K562 (cell line): ENCODE data around the gene HTR2B. TPM values are rescaled to one million over a fixed set of nuclear protein-coding genes. Genes with fewer than 3 reads are reported as not detected.

ENCODE experiments used
- ATAC-seq: fragments of 200-7000 bp; cut with Tn5 transposase; 3 replicates; pipeline ENCODE4 v1.9.1; 2020; ENCODE audit warnings: moderate library complexity
- BruUV-seq: library from RNA; stranded (reverse); fragments of 400-500 nt; replicated peaks from 2 replicates; lab custom pipeline; 2021; lab: Mats Ljungman, UMichigan
- CTCF ChIA-PET: fragments of 300-600 bp; formaldehyde crosslinking; extraction: SDS; loops from one replicate; lab custom pipeline; 2021; ENCODE audit warnings: low intra/inter-chr PET ratio; lab: Yijun Ruan, JAX
- POLR2A ChIA-PET: fragments of 300-600, 350-650 bp; sonication (Branson Sonifier 250); formaldehyde crosslinking; extraction: SDS; loops from one replicate; lab custom pipeline; 2021; ENCODE audit warnings: antibody characterized with exemption, inconsistent platforms; lab: Yijun Ruan, JAX
- DNase-seq, 4 experiments: peaks; one replicate each; pipeline versions ENCODE4 v3.0.0 to v3.0.0-alpha.2; 2011 to 2018; ENCODE audit warnings: low spot score in 3 of 4, mixed read lengths in 3 of 4; ENCODE audit errors: extremely low read depth in 1 of 4
- FAIRE-seq: peaks from 2 replicates; lab custom pipeline; 2011; peaks lifted over from hg19 to GRCh38; lab: Jason Lieb, UNC
- H2AFZ ChIP-seq: 2 replicates; pipeline ENCODE4 v1.6.0; 2011; ENCODE audit warnings: low read depth, low read length, control low read depth, inconsistent platforms
- H3K27ac ChIP-seq: fragments of 200-600 bp; 3 replicates; pipeline ENCODE4 v1.8.0; 2011; ENCODE audit warnings: low read depth, mild to moderate bottlenecking, control low read depth, inconsistent platforms, low read length, moderate library complexity, mixed read lengths; ENCODE audit errors: extremely low read depth
- H3K27me3 ChIP-seq, 2 experiments: fragments of 300-600 bp in 1 of 2; 2 replicates in 1 of 2; 3 replicates in 1 of 2; pipeline versions ENCODE4 v1.6.0 to v1.8.0; 2011; ENCODE audit warnings: inconsistent platforms in 2 of 2, low read length in 2 of 2, mild to moderate bottlenecking in 1 of 2, mixed read lengths in 1 of 2, moderate library complexity in 1 of 2; ENCODE audit not compliant: control insufficient read depth in 2 of 2, insufficient read depth in 2 of 2
- H3K36me3 ChIP-seq: fragments of 300-600 bp; 3 replicates; pipeline ENCODE4 v1.8.0; 2011; ENCODE audit warnings: mild to moderate bottlenecking, low read length, inconsistent platforms; ENCODE audit not compliant: control insufficient read depth, insufficient read depth
- H3K4me1 ChIP-seq, 2 experiments: fragments of 200-600 bp in 1 of 2; replicated peaks in 1 of 2; 2 replicates in 1 of 2; 3 replicates in 1 of 2; pipeline versions ENCODE4 v1.5.1 to v1.8.0; 2011; ENCODE audit warnings: inconsistent platforms in 2 of 2, low read length in 2 of 2, mild to moderate bottlenecking in 1 of 2, mixed read lengths in 1 of 2, moderate library complexity in 1 of 2; ENCODE audit not compliant: control insufficient read depth in 2 of 2, insufficient read depth in 2 of 2
- H3K4me2 ChIP-seq: 2 replicates; pipeline ENCODE4 v1.6.1; 2011; ENCODE audit warnings: low read length, control low read depth, inconsistent platforms, mixed read lengths; ENCODE audit not compliant: insufficient read depth
- H3K4me3 ChIP-seq: fragments of 200-600 bp; sonication (generic), shearing (Covaris generic); 2 replicates; pipeline ENCODE4 v1.5.1; 2016; ENCODE audit warnings: control low read depth, inconsistent platforms
- H3K79me2 ChIP-seq: fragments of 200-600 bp; 3 replicates; pipeline ENCODE4 v1.8.0; 2011; ENCODE audit warnings: low read length, inconsistent platforms; ENCODE audit not compliant: control insufficient read depth, insufficient read depth
- H3K9ac ChIP-seq, 2 experiments: 2 replicates each; pipeline versions ENCODE4 v1.6.0 to v1.6.1; 2011; ENCODE audit warnings: low read depth in 2 of 2, low read length in 2 of 2, control low read depth in 1 of 2, inconsistent platforms in 1 of 2, mild to moderate bottlenecking in 1 of 2, mixed read lengths in 1 of 2; ENCODE audit not compliant: insufficient read depth in 1 of 2
- H3K9me1 ChIP-seq: one replicate; pipeline ENCODE4 v1.6.0; 2011; ENCODE audit warnings: inconsistent platforms, mild to moderate bottlenecking, low read length, moderate library complexity; ENCODE audit not compliant: control insufficient read depth, insufficient read depth
- H3K9me3 ChIP-seq: replicated peaks from 2 replicates; pipeline ENCODE4 v1.5.1; 2011; ENCODE audit warnings: low read depth, low read length, inconsistent platforms; ENCODE audit not compliant: control insufficient read depth, insufficient read depth
- H4K20me1 ChIP-seq: replicated peaks from 2 replicates; pipeline ENCODE4 v1.6.1; 2011; ENCODE audit warnings: low read length, inconsistent platforms, mixed read lengths; ENCODE audit not compliant: control insufficient read depth, insufficient read depth
- ARID1B ChIP-seq: fragments of 450-650 bp; IDR thresholded peaks from 2 replicates; pipeline ENCODE4 v1.6.1; 2016; ENCODE audit warnings: antibody characterized with exemption, mild to moderate bottlenecking, inconsistent platforms
- BCOR ChIP-seq: fragments of 450-650 bp; IDR thresholded peaks from 2 replicates; pipeline ENCODE4 v1.6.1; 2016
- CBFA2T3 ChIP-seq: fragments of 450-650 bp; IDR thresholded peaks from 2 replicates; pipeline ENCODE4 v1.6.1; 2017
- DACH1 ChIP-seq: fragments of 450-650 bp; IDR thresholded peaks from 2 replicates; pipeline ENCODE4 v1.6.1; 2018; ENCODE audit not compliant: partially characterized antibody
- EP300 ChIP-seq: IDR thresholded peaks from 2 replicates; pipeline ENCODE4 v1.6.1; 2012; ENCODE audit warnings: low read length, improper control_type of control experiment
- FOS ChIP-seq: IDR thresholded peaks from 3 replicates; pipeline ENCODE4 v1.6.1; 2011; ENCODE audit not compliant: insufficient read length; ENCODE audit errors: extremely low read depth
- FOSL1 ChIP-seq: fragments of 200-800 bp; sonication (Bioruptor generic); conservative IDR thresholded peaks from 2 replicates; pipeline ENCODE4 v1.6.1; 2016; ENCODE audit warnings: missing genetic modification characterization, missing compliant biosample characterization
- GATA2 ChIP-seq: sonication (generic); formaldehyde crosslinking; IDR thresholded peaks from 2 replicates; pipeline ENCODE4 v1.4.0; 2020; ENCODE audit warnings: mild to moderate bottlenecking, missing genetic modification reagents
- HEY1 ChIP-seq: fragments of 250-450 bp; sonication (Bioruptor Pico); IDR thresholded peaks from 2 replicates; pipeline ENCODE4 v1.5.0; 2020; ENCODE audit warnings: mild to moderate bottlenecking, moderate library complexity, borderline replicate concordance
- IRF2 ChIP-seq: sonication (generic); formaldehyde crosslinking; IDR thresholded peaks from 2 replicates; pipeline ENCODE4 v1.8.1; 2022; ENCODE audit warnings: mild to moderate bottlenecking, missing genetic modification reagents
- JUN ChIP-seq, 2 experiments: sonication (generic) in 1 of 2; formaldehyde crosslinking in 1 of 2; IDR thresholded peaks; 2 replicates each; pipeline versions ENCODE4 v1.6.1 to v1.8.0; 2012 to 2022; ENCODE audit warnings: borderline replicate concordance in 2 of 2, mild to moderate bottlenecking in 2 of 2, improper control_type of control experiment in 1 of 2, low read depth in 1 of 2, low read length in 1 of 2, missing genetic modification reagents in 1 of 2
- JUND ChIP-seq, 2 experiments: IDR thresholded peaks; 2 replicates in 1 of 2; 3 replicates in 1 of 2; pipeline ENCODE4 v1.6.1; 2011; ENCODE audit warnings: borderline replicate concordance in 2 of 2, low read depth in 2 of 2, low read length in 2 of 2, improper control_type of control experiment in 1 of 2, missing biosample characterization in 1 of 2, missing genetic modification characterization in 1 of 2, missing genetic modification reagents in 1 of 2
- NUFIP1 ChIP-seq: fragments of 450-650 bp; IDR thresholded peaks from 2 replicates; pipeline ENCODE4 v1.6.1; 2018; ENCODE audit not compliant: partially characterized antibody
- RBM34 ChIP-seq: fragments of 200-400 bp; formaldehyde crosslinking; IDR thresholded peaks from 2 replicates; pipeline ENCODE4 v1.6.1; 2018; ENCODE audit warnings: low read length, borderline replicate concordance; ENCODE audit not compliant: insufficient read depth
- SMARCA4 ChIP-seq: fragments of 450-650 bp; IDR thresholded peaks from 2 replicates; pipeline ENCODE4 v1.6.1; 2016
- SMARCC2 ChIP-seq: fragments of 450-650 bp; IDR thresholded peaks from 2 replicates; pipeline ENCODE4 v1.6.1; 2017; ENCODE audit warnings: antibody characterized with exemption, moderate library complexity, mild to moderate bottlenecking, low read depth
- SOX6 ChIP-seq: fragments of 450-650 bp; IDR thresholded peaks from 2 replicates; pipeline ENCODE4 v1.6.1; 2014; ENCODE audit warnings: mild to moderate bottlenecking
- TEAD4 ChIP-seq, 2 experiments: sonication (generic) in 1 of 2; formaldehyde crosslinking in 1 of 2; IDR thresholded peaks; 2 replicates each; pipeline versions ENCODE4 v1.6.1 to v1.8.0; 2012 to 2022; ENCODE audit warnings: borderline replicate concordance in 1 of 2, inconsistent platforms in 1 of 2, low read length in 1 of 2, mild to moderate bottlenecking in 1 of 2, missing genetic modification reagents in 1 of 2
- ZNF316 ChIP-seq: fragments of 450-650 bp; IDR thresholded peaks from 2 replicates; pipeline ENCODE4 v1.6.1; 2016
- WGBS: fragments of 100-300 bp; shearing (Covaris generic); methylation state at CpG from one replicate; pipeline ENCODE4 v1.1.6; 2016; ENCODE audit warnings: low coverage, mixed read lengths; ENCODE audit not compliant: insufficient coverage; ENCODE audit errors: missing lambda C conversion rate; 5-methylcytosine and 5-hydroxymethylcytosine counted together
- in situ Hi-C: fragments of 300-500 bp; cut with MboI; formaldehyde crosslinking; loops from 4 replicates; pipeline ENCODE4 v1.15.0; 2018; ENCODE audit warnings: inconsistent platforms, mixed read lengths
- intact Hi-C: fragments of 100-400 bp; cut with micrococcal nuclease; formaldehyde crosslinking; loops from 2 replicates; pipeline ENCODE4 v1.14.2; 2022
- polyA plus RNA-seq, 8 experiments: library from polyadenylated mRNA; depleted of rRNA in 4 of 8; stranded (reverse) in 5 of 8; unstranded in 3 of 8; fragments of >200 nt; fragmentation: Nextera tagmentation in 2 of 8; fragmentation: Illumina TruSeq in 1 of 8; extraction: Ambion mirVana in 2 of 8; extraction: Trizol in 1 of 8; gene quantifications; 2 replicates each; pipeline versions ENCODE4 v1.2.1 to v1.2.3, GENCODE V29; 2011 to 2014; ENCODE audit warnings: inconsistent platforms in 1 of 8, missing spikeins in 1 of 8
- total RNA-seq, 7 experiments: library from RNA; depleted of rRNA in 6 of 7; stranded (reverse); fragments of >200 nt in 6 of 7; fragmentation: Illumina TruSeq in 2 of 7; extraction: Trizol in 2 of 7; gene quantifications; 2 replicates each; pipeline versions ENCODE4 v1.2.1 to v1.2.3, GENCODE V29; 2011 to 2021; ENCODE audit warnings: low replicate concordance in 1 of 7
- TF ChIP-seq, protein P1 (sequence below): IDR thresholded peaks from 2 replicates; pipeline ENCODE4 v1.6.1; 2011; ENCODE audit not compliant: insufficient read length; ENCODE audit errors: extremely low read depth
- TF ChIP-seq, protein P2 (sequence below): fragments of 250-450 bp; sonication (Bioruptor Pico); IDR thresholded peaks from 2 replicates; pipeline ENCODE4 v1.4.0; 2020; ENCODE audit warnings: mild to moderate bottlenecking, moderate library complexity

The HTR2B gene
- total and polyA plus RNA-seq, 9 of the 15 experiments (the other 6 are each of a cell fraction or from before 2014, with no cell fraction given), result not detected

DNA sequence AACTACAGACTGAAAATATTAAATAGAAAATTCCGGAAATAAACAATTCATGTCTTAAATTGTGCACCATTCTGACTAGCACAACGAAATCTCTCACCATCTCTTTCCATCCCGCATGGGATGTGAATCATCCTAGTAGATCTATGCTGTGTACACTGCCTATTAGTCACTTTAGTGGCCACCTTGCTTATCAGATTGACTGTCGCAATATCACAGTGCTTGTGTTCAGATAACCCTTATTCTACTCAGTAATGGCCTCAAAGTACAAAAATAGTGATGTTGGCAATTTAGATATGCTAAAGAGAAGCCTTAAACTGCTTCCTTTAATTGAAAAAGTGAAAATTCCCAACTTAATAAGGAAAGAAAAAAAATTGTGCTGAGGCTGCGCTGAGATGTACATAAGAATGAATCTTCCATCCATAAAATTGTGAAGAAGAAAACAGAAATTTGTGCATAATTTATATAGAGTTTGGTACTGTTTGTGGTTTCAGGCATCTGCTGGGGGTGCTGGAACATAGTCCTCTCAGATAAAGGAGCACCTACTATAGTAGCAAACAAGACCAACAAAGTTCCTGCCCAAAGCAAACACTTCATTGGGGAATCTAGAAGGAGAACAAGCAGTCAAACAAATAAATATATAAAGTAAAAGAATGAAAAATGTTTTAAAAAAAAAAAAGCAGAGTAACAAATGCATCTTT lies 56.2 kb downstream of the HTR2B start:
- Histone ChIP-seq H2AFZ (no peak overlapping the region), H3K36me3 (peaks cover 93% of the 10 kb centered on the region), H3K4me3 (no peak overlapping the region), H4K20me1 (no peaks in the 10 kb centered on the region), H3K4me1 (peaks cover 0 to 5% of the 10 kb centered on the region in 2 experiments; a peak in 1 of 5 replicates), H3K27ac (no peak overlapping the region), H3K9me1 (no peaks in the 10 kb centered on the region), H3K27me3 (no peaks in the 10 kb centered on the region), H3K9me3 (no peaks in the 10 kb centered on the region), H3K79me2 (no peaks in the 10 kb centered on the region; the same call in 2 of the 3 replicates), H3K4me2 (no peak overlapping the region), H3K9ac (no peak overlapping the region)
- in situ Hi-C loops, result no loop called here
- DNase-seq (peak in 3 of 4 experiments; percentile 10 to 17 (median 16)), ATAC-seq (0 out of 3 replicates have a peak, but pooled peaks have one; percentile 22), FAIRE-seq (no peak)
- 48% methylated on average over 5 of the region's 5 CpGs for WGBS
- no TSS peak for BruUV-seq
- intact Hi-C loops, result loop anchor here (5.0 kb wide), 1 partner anchor 444 kb away; no protein-coding TSS in a partner anchor
- POLR2A ChIA-PET, result interaction anchor here (0.7 kb wide), 1 partner anchor 12 kb away, joined by 3 read pairs; the partner anchor contains the start of gene PSMD1
- CTCF ChIA-PET, result no interaction called here
- no peak for TF ChIP-seq HEY1 (CRISPR knock-in tag)
- no peak for TF ChIP-seq GATA2 (CRISPR knock-in tag)
- TF ChIP-seq NUFIP1, result no peak
- no peak for TF ChIP-seq RBM34
- TF ChIP-seq FOS, result peak; percentile 32
- peak; percentile 75; the same call in 1 of the 2 replicates for TF ChIP-seq JUND (IDR thresholded peaks at IDR 0.05; ENCODE audit: borderline replicate concordance, low read depth, low read length)
- TF ChIP-seq JUND (tag; IDR thresholded peaks at IDR 0.05; ENCODE audit: borderline replicate concordance, low read depth, low read length), result peak; percentile 56; the same call in 1 of the 3 replicates
- peak; percentile 47; the same call in 1 of the 2 replicates for TF ChIP-seq SMARCC2
- TF ChIP-seq ZNF316, result 0 out of 2 replicates have a peak, but pooled peaks have one; percentile 8
- peak; percentile 39 for TF ChIP-seq DACH1
- TF ChIP-seq, protein P1, sequence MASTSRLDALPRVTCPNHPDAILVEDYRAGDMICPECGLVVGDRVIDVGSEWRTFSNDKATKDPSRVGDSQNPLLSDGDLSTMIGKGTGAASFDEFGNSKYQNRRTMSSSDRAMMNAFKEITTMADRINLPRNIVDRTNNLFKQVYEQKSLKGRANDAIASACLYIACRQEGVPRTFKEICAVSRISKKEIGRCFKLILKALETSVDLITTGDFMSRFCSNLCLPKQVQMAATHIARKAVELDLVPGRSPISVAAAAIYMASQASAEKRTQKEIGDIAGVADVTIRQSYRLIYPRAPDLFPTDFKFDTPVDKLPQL, result no peak
- TF ChIP-seq BCOR, result no peak
- no peak for TF ChIP-seq IRF2 (CRISPR knock-in tag)
- TF ChIP-seq TEAD4 (IDR thresholded peaks at IDR 0.05; ENCODE audit: low read length), result peak; percentile 59
- no peak for TF ChIP-seq TEAD4 (CRISPR knock-in tag; IDR thresholded peaks at IDR 0.05; ENCODE audit: borderline replicate concordance)
- peak; percentile 78 for TF ChIP-seq SMARCA4
- peak; percentile 23; the same call in 1 of the 2 replicates for TF ChIP-seq EP300
- peak; percentile 44 for TF ChIP-seq CBFA2T3
- TF ChIP-seq, protein P2, sequence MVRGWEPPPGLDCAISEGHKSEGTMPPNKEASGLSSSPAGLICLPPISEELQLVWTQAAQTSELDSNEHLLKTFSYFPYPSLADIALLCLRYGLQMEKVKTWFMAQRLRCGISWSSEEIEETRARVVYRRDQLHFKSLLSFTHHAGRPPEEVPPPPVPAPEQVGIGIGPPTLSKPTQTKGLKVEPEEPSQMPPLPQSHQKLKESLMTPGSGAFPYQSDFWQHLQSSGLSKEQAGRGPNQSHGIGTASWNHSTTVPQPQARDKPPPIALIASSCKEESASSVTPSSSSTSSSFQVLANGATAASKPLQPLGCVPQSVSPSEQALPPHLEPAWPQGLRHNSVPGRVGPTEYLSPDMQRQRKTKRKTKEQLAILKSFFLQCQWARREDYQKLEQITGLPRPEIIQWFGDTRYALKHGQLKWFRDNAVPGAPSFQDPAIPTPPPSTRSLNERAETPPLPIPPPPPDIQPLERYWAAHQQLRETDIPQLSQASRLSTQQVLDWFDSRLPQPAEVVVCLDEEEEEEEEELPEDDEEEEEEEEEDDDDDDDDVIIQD (CRISPR knock-in tag), result no peak
- peak; percentile 72; the same call in 1 of the 2 replicates for TF ChIP-seq JUN (IDR thresholded peaks at IDR 0.05; ENCODE audit: borderline replicate concordance, low read depth, low read length)
- TF ChIP-seq JUN (CRISPR knock-in tag; IDR thresholded peaks at IDR 0.05; ENCODE audit: borderline replicate concordance), result no peak
- peak; percentile 98 for TF ChIP-seq FOSL1 (tag)
- peak; percentile 82 for TF ChIP-seq ARID1B
- TF ChIP-seq SOX6, result peak; percentile 42; the same call in 1 of the 2 replicates
